ENCODE results near the gene BAZ1B. TPM values are rescaled to one million over a fixed set of nuclear protein-coding genes. Genes with fewer than 3 reads are reported as not detected.
A peak's percentile ranks its signal among the peaks of the same experiment; 100 is the strongest.

The BAZ1B gene
- total RNA-seq, 4 donors from 2014 or later = 55.3 to 72.2 (median 66.2) TPM

DNA sequence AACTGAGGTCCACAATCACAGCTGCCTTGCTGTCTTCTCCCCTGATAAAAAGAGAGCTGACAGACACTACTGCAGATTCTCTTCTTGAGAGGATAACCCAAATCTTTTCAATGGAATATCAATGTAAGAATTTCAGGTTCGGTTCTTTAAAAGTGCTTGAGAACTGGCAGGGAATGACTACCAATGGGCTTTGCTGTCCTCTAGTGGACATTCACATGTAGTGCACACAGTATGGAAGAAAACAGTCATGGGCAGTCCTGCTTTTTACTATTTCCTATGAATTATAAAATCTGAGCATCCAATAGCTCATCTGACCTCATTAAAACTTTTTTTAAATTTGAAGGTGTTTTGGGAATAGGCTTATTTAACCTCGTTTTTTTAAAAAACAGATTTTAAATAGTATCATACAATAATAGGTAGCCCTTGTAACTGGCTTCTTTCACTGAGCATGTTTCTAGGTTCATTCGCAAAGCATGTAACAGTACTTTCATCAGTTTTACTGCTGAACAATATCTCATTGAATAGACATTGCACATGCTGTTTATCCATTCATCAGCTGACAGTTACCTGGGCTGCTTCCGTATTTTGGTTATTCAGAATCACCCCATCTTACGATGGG is 70.2 kb downstream of the BAZ1B start:
- intact Hi-C loops (cut with DNase I) = loop anchor here (5.0 kb wide), 1 partner anchor 110 kb away; no protein-coding TSS in a partner anchor
- no peak overlapping the region for H3K4me3 ChIP-seq
- H3K27ac ChIP-seq (replicated peaks in 1 of 4) = no peak overlapping the region
- no peaks in the 10 kb centered on the region for H3K27me3 ChIP-seq
- no peak for DNase-seq (ENCODE audit: extremely low spot score)
- H3K36me3 ChIP-seq = peaks cover 36 to 94% (median 83%) of the 10 kb centered on the region in 4 donors
- WGBS = 55% methylated on average over 5 of the region's 5 CpGs
- H3K9me3 ChIP-seq = no peaks in the 10 kb centered on the region
- H3K4me1 ChIP-seq = peaks cover 5 to 32% (median 23%) of the 10 kb centered on the region in 4 donors
- TF ChIP-seq POLR2A (IDR thresholded peaks at IDR 0.05; ENCODE audit: low read depth) (no peak), POLR2AphosphoS5 (IDR thresholded peaks at IDR 0.05) (no peak), EP300 (IDR thresholded peaks at IDR 0.05) (no peak)
- TF ChIP-seq, protein P1, sequence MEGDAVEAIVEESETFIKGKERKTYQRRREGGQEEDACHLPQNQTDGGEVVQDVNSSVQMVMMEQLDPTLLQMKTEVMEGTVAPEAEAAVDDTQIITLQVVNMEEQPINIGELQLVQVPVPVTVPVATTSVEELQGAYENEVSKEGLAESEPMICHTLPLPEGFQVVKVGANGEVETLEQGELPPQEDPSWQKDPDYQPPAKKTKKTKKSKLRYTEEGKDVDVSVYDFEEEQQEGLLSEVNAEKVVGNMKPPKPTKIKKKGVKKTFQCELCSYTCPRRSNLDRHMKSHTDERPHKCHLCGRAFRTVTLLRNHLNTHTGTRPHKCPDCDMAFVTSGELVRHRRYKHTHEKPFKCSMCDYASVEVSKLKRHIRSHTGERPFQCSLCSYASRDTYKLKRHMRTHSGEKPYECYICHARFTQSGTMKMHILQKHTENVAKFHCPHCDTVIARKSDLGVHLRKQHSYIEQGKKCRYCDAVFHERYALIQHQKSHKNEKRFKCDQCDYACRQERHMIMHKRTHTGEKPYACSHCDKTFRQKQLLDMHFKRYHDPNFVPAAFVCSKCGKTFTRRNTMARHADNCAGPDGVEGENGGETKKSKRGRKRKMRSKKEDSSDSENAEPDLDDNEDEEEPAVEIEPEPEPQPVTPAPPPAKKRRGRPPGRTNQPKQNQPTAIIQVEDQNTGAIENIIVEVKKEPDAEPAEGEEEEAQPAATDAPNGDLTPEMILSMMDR (IDR thresholded peaks at IDR 0.05) = peak; percentile 94 to 99 (median 96)

DNA sequence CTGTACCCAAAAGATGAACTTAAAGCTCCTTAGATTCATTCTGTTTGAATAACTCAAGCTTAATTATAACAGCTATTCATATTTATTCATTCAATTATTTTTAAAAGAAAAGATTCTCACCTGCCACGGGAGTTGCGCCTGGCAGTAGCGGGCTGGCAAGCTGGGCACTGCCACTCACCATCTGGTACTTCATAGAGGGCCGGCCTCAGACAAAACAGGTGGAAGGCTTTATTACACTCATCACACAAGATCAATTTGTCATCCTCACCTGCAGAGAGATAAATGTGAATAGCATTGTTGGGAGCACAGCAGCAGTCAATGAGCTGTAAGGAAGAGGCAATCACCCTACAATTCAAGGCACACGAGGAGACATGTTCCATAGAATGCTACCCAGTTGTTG is 72.7 kb downstream of the BAZ1B start:
- H3K36me3 ChIP-seq = peaks cover 44 to 95% (median 87%) of the 10 kb centered on the region in 4 donors
- 55% methylated on average over 5 of the region's 5 CpGs for WGBS

DNA sequence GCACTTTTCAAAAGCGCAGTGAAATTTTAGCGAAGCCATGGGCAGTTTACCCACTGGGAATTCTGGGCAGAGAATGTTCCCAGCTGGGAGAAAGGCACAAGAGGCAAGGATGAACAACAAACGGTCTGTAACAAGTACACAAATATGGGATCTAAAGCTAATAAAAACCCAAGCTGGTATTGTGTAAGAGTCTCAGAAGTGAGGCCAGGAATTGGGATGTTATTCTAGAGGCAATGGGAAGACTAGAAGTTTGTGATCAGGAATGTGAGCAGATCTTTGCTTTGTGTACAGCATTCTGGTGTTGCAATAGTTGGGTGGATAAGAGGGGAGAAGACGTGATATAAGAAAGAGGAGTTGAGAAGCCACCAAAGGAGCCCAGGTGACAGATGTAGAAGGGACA is 73.5 kb downstream of the BAZ1B start:
- Histone ChIP-seq H3K9me3 (no peaks in the 10 kb centered on the region), H3K27ac (replicated peaks in 1 of 4) (no peak overlapping the region), H3K36me3 (peaks cover 51 to 95% (median 87%) of the 10 kb centered on the region in 4 donors), H3K4me1 (peaks cover 5 to 38% (median 25%) of the 10 kb centered on the region in 4 donors), H3K27me3 (no peaks in the 10 kb centered on the region), H3K4me3 (no peak overlapping the region)
- no peak for DNase-seq (ENCODE audit: extremely low spot score)
- WGBS = 91% methylated on average over 4 of the region's 4 CpGs
- no peak for TF ChIP-seq EP300 (IDR thresholded peaks at IDR 0.05)
- TF ChIP-seq POLR2A (IDR thresholded peaks at IDR 0.05; ENCODE audit: low read depth) = no peak
- TF ChIP-seq POLR2AphosphoS5 (IDR thresholded peaks at IDR 0.05) = no peak
- TF ChIP-seq, protein P1 (IDR thresholded peaks at IDR 0.05) = no peak
- intact Hi-C loops (cut with DNase I) = no loop called here

More for the DNA sequence above, 72.7 kb downstream of the BAZ1B start:
- no peak for DNase-seq (ENCODE audit: extremely low spot score)
- H3K9me3 ChIP-seq = no peaks in the 10 kb centered on the region
- intact Hi-C loops (cut with DNase I) = no loop called here
- H3K27ac ChIP-seq (replicated peaks in 1 of 4) = no peak overlapping the region
- H3K4me1 ChIP-seq = peaks cover 5 to 38% (median 25%) of the 10 kb centered on the region in 4 donors
- no peaks in the 10 kb centered on the region for H3K27me3 ChIP-seq
- TF ChIP-seq POLR2A (IDR thresholded peaks at IDR 0.05; ENCODE audit: low read depth) = no peak
- TF ChIP-seq, protein P1 (IDR thresholded peaks at IDR 0.05) = no peak
- no peak for TF ChIP-seq EP300 (IDR thresholded peaks at IDR 0.05)
- no peak for TF ChIP-seq POLR2AphosphoS5 (IDR thresholded peaks at IDR 0.05)
- no peak overlapping the region for H3K4me3 ChIP-seq

DNA sequence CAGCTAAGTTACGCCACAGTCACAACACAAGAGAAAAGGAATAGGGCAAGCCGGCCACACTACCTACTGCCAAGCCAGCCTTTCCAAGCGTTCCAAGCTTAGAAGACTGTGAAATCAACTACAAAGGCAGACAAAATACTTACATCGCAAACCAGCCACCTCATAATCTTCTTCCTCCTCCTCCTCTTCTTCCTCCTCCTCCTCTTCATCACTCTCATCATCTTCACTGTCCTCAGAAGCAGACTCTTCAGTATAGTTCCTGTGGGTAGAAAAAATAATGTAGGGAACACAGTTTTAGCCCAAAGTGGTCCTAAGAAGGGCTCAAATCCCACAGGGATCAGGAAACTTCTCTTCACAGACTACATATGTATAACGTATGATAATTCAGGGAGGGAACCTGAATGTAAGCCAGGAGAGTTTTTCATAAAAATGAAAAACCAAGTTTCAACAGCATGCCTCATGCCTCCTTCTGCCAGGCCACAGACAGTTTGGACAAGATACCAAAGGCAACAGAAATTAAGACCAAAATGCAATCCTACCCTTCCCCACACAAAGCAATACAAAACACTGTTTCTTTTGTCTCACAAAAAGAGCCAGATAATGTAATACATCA is 74.9 kb downstream of the BAZ1B start:
- H3K36me3 ChIP-seq = peaks cover 64 to 96% (median 93%) of the 10 kb centered on the region in 4 donors
- H3K9me3 ChIP-seq = no peaks in the 10 kb centered on the region
- TF ChIP-seq POLR2A (IDR thresholded peaks at IDR 0.05; ENCODE audit: low read depth) (no peak), POLR2AphosphoS5 (IDR thresholded peaks at IDR 0.05) (no peak), EP300 (IDR thresholded peaks at IDR 0.05) (no peak)
- TF ChIP-seq, protein P1 (IDR thresholded peaks at IDR 0.05) = no peak
- 93% methylated on average over 5 of the region's 5 CpGs for WGBS
- no peak for DNase-seq (ENCODE audit: extremely low spot score)
- H3K27ac ChIP-seq (replicated peaks in 1 of 4) = no peak overlapping the region
- H3K27me3 ChIP-seq = no peaks in the 10 kb centered on the region
- intact Hi-C loops (cut with DNase I) = no loop called here
- peaks cover 5 to 28% (median 16%) of the 10 kb centered on the region in 4 donors for H3K4me1 ChIP-seq
- no peak overlapping the region for H3K4me3 ChIP-seq

Data from esophagus muscularis mucosa (tissue), 4 donors.